Stimulated activated CD4-positive, alpha-beta T cell treated with anti-CD3 and anti-CD28 coated beads, Interleukin-4, amount 100 ng/mL, for 4 hours (primary cell): Measurements from ENCODE around the gene UBASH3B.

Source experiments
- DNase-seq, 2 experiments: peaks; one replicate each; pipeline ENCODE4 v3.0.0-alpha.2; 2020

Gene UBASH3B

GRCh38 chr11:122649116-122649515, 6.4 kb upstream of the UBASH3B start:
- DNase-seq = no peak

DNA sequence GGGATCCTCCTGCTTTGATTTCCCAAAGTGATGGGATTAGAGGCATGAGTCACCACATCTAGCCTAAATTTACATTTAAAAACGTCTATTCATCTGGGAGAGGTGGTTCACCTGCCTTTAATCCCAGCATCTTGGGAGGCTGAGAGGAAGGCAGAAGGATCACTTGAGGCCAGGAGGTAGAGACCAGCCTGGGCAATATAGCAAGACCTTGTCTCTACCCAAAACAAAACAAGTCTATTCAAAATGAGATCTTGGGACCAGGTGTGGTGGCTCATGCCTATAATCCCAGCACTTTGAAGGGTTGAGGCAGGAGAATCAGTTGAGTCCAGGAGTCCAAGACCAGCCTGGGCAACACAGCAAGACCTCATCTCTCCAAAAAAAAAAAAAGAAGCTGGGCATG, 4.9 kb upstream of the UBASH3B start:
- no peak for DNase-seq

- no peak for DNase-seq
Measured at GRCh38 chr11:122652495-122652894, 3.0 kb upstream of the UBASH3B start.

- no peak for DNase-seq
Measured at GRCh38 chr11:122653916-122654585, 1.5 kb upstream of the UBASH3B start.

DNA sequence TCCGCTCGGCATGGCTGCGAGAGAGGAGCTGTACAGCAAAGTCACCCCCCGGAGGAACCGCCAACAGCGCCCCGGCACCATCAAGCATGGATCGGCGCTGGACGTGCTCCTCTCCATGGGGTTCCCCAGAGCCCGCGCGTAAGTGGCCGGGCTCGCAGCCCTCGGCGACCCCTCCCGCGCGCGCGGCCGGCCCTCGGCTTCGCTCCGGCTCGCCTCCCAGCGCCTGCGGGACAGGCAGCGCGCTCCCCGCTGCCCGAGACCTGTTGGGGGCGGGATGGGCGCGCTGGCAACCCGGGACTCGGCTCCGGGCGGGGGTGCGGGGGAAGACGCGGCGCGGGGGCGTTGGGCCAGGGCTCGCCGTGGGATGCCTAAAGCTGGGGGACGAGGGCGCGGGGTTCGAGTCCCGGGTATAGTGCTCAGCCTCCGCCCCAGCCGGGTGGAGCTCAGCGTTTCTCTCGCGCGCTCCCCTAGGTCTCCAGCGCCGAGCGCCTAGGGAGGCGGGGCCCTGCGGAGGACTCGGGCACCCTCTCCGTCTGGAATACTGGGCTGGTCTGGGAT, 630 bp downstream of the UBASH3B start:
- peak; percentile 37 to 52 for DNase-seq

DNA sequence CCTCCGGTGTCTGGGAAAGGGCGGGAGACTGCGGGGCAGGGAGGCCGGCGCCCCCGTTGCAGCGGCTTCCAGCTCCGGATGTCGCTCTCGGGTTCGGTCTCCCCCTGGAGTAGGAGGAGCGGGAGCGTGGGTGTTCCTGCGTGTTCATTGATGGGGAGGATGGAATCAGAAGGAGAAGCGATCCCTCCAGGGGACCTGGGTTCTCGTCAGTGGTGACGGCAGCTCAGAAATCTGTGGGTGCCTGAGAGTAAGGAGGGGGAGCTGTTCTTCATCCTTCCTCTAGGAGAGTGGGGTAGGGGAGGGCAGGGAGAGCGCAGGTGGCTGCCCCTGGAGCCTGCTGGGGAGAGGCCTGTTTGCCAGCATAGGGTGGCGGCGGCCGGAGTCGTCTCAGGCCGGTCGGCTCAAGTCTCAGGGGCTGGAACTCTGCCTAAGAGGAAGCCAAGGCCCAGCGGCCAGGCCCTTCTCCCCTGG, 1.1 kb downstream of the UBASH3B start:
- peak; percentile 35 to 55 for DNase-seq

GRCh38 chr11:122659676-122660554, 4.4 kb downstream of the UBASH3B start:
- DNase-seq = no peak

- no peak for DNase-seq
Measured at GRCh38 chr11:122661182-122661945, 5.8 kb downstream of the UBASH3B start.

DNA sequence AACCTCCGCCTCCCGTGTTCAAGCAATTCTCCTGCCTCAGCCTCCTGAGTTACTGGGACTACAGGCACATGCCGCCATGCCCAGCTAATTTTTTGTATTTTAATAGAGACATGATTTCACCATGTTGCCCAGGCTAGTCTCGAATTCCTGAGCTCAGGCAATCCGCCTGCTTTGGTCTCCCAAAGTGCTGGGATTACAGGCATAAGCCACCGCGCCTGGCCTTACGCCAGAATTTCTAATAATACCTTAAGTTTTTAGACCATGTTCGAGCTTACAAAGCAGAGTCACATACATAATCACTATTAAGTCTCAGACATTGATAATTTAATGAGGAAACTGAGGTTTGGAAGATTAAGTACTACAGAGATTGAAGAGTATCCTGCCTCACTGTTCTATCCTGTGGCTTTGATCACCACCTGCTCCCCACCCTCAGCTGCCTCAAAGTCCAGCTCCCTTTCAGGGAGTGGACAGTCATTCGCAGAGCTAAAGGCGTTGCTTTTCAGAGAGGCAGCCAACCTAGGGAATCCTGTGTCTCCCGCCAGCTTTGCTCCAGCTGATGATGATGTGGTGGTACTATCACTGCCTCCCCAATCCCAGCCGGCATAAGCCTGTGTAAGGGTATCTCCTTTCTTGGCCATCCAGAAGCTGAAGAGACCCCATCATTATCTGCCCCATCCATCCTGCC, 7.7 kb downstream of the UBASH3B start:
- no peak for DNase-seq

DNA sequence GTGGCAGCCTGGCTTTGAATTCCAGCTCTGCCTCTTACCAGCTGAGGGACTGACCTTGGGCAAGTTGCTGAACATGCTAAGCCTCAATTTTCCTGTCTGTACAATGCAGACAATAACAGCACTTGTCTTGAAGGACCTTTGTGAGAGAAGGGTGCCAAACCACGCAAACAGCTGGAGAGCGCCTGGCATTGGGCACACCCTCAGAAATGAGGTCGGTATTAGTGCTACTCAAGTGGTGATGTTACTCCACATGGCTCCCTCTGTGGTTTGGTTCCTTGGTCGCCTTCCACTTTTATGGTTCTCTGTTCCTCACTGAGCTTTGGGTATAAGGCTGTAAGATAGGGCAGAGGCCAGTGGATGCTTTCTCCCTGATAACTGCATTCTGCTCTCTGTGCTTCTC, 8.2 kb downstream of the UBASH3B start:
- DNase-seq = no peak

GRCh38 chr11:122664188-122664587, 8.7 kb downstream of the UBASH3B start:
- no peak for DNase-seq

DNA sequence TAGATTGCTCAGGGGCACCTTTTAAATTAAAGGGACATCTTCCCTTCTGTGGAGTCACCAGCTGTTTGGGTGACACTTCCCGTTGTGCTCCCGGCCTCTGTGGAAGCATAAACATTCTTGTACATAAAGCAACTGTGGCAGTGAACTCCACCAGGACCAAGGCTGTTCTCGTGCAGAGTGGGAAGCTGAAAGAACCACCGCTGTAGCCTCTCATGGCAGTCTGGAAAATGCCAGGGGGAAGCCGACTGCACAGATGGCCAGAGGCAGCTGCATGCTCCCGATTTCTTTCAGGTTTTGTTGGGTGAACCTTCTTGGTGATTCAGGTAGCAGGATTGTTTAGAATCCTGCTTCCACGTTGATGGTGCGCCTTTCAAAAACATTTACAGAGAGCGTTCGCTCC, 10.3 kb downstream of the UBASH3B start:
- DNase-seq = no peak

DNA sequence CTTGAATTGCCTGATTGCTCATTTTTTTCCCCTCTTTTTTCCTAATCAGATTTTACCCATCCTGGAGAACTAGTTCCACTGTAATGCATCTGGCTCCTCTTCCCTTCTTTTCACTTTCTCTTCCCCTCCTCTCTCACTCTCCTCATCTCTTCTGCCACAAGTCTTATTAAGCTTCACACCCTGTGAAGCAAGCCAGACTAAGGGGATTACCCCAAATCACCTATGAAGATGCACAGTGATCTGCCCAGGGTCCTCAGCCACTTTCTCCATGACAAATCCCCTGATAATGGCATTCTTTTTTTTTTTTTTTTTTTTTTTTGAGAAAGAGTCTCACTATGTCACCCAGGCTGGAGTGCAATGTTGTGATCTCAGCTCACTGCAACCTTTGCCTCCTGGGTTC, 11.2 kb downstream of the UBASH3B start:
- DNase-seq = no peak

GRCh38 chr11:122668562-122669090, 13.1 kb downstream of the UBASH3B start:
- no peak for DNase-seq

GRCh38 chr11:122670131-122670530, 14.6 kb downstream of the UBASH3B start:
- DNase-seq = no peak

DNA sequence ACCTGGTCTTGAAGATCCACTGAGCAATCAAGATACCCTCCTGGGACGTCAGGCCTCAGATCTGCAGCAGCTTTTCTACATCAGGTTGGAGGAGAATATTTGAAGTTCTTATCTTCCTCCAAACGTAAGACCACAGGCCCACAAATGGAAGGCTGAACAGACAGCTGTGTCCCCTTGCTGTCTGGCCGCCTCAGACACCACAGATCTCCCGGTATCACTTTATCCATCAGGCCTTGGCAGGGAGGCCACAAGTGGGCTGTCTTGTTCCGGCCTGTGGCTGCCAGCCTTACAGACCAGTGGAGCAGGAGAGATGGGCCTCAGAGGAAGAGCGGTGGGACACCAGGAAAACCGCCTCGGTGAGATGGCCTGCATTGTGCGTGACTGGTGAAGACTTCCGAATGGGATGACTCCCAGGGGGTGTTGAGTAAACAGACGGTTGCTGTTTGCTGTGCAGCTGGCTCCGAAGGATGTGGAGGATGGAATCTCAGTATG, 15.9 kb downstream of the UBASH3B start:
- no peak for DNase-seq

GRCh38 chr11:122672892-122673291, 17.4 kb downstream of the UBASH3B start:
- no peak for DNase-seq

DNA sequence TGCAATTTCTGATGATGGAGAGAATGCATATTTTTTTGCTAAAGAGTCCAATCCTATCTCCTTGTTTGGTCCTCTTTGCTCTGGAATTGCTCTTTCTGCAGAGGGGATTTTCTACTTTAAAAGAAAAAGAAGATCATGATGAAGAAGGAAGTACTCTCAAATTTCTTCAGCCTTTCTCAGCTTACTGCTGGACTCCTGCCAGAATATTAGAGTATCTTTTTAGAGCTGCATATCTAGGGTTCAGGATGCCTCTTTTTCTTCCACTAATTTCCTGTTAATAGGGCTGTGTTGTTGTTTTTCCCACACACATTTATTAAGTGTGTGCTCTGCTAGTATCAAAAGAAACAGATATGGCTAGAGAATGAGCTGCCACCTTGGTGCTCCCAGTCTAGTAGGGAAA, 18.2 kb downstream of the UBASH3B start:
- no peak for DNase-seq

GRCh38 chr11:122676638-122677037, 21.1 kb downstream of the UBASH3B start:
- DNase-seq = peak in 1 of 2 experiments; percentile 43

- DNase-seq = no peak
Measured at GRCh38 chr11:122677256-122677655, 21.7 kb downstream of the UBASH3B start.

- DNase-seq = no peak
Measured at GRCh38 chr11:122678406-122678805, 22.9 kb downstream of the UBASH3B start.

DNA sequence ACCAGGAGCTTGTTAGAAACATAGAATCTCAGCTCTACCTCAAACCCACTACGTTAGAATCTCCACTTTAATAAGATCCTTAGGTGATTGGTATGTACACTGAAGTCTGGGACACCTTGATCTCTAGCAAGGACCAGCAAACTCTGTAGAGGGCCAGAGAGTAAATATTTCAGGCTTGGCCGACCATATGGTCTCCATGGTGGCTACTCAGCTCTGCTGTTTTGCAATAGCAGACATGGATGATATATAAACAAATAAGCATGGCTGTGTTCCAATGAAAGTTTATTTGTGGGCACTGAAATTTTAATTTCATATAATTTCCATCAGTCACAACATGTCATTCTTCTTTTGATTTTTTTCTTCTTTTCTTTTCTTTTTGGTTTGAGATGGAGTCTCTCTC, 23.9 kb downstream of the UBASH3B start:
- no peak for DNase-seq
